ENCODE measurements around the gene MST1R.

DNA sequence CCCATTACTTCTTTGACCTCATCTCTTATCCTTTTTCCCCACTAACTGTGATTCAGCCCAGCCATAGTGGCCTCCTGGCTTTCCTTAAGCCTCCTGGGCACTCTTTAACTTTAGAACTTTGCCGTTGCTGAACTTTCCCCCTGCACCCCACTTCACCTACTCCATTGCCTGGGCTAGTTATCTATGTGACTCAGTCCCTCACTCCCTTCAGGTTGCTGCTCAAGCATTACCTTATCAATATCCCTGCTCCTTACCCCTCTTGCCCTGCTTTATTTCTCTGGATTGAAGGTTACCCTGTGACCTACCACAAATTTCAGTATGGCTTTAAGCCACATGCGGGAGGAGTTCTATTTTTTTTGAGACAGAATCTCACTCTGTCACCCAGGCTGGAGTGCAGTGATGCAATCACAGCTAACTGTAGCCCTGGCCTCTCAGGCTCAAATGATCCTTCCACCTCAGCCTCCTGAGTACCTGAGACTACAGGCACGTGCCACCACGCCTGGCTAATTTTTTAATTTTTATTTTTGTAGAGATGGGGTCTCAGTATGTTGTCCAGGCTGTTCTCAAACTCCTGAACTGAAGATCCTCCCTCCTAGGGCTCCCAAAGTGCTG, 22.6 kb upstream of the MST1R start:
- TF ChIP-seq TARDBP (IDR thresholded peaks at IDR 0.05) (no peak), SP1 (IDR thresholded peaks at IDR 0.05) (no peak), BHLHE40 (IDR thresholded peaks at IDR 0.05; ENCODE audit: borderline replicate concordance) (no peak), ELF4 (IDR thresholded peaks at IDR 0.05) (no peak), SUZ12 (IDR thresholded peaks at IDR 0.05) (no peak), FOXA1 (IDR thresholded peaks at IDR 0.05) (no peak), FOXK2 (IDR thresholded peaks at IDR 0.05) (no peak), FOXM1 (IDR thresholded peaks at IDR 0.05; ENCODE audit: borderline replicate concordance) (no peak), L3MBTL2 (conservative IDR thresholded peaks at IDR 0.05) (no peak), ZNF384 (IDR thresholded peaks at IDR 0.05) (no peak), ARNT (IDR thresholded peaks at IDR 0.05) (no peak), HDGF (IDR thresholded peaks at IDR 0.05; ENCODE audit: borderline replicate concordance) (no peak)
- TF ChIP-seq, protein P1, sequence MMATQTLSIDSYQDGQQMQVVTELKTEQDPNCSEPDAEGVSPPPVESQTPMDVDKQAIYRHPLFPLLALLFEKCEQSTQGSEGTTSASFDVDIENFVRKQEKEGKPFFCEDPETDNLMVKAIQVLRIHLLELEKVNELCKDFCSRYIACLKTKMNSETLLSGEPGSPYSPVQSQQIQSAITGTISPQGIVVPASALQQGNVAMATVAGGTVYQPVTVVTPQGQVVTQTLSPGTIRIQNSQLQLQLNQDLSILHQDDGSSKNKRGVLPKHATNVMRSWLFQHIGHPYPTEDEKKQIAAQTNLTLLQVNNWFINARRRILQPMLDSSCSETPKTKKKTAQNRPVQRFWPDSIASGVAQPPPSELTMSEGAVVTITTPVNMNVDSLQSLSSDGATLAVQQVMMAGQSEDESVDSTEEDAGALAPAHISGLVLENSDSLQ (IDR thresholded peaks at IDR 0.05): no peak
